SH-SY5Y (cell line): Measurements from ENCODE around the gene TSG101.

Experiments
- GATA2 ChIP-seq: IDR thresholded peaks from 2 replicates; pipeline ENCODE4 v1.6.1; 2011; ENCODE audit warnings: mild to moderate bottlenecking, low read depth, low read length
- GATA3 ChIP-seq: IDR thresholded peaks from 2 replicates; pipeline ENCODE4 v1.6.1; 2011; ENCODE audit warnings: low read depth, mild to moderate bottlenecking, low read length, moderate library complexity

DNA sequence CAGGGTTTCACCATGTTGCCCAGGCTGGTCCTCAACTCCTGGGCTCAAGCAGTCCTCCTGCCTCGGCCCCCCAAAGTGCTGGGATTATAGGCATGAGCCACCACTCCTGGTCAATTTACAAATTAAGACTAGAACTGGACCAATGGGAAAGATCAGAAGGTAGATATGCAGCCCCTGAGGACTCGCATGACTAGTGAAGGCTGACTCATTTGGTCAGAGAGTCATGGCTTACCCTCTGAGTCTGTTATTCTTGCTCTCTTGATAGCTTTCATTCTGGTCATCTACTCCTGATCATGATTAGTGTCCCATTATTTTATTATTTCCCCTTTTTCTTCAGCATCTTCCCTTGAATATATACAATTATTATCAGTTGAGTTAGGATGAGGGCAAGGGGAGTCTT lies 73.8 kb downstream of the TSG101 start:
- no peak for TF ChIP-seq GATA3
- TF ChIP-seq GATA2: 0 out of 2 replicates have a peak, but pooled peaks have one; percentile 11
